HG02571 (cell line): ENCODE results near the gene PAGE2B.
"Not testable (repeated sequence)": the region's sequence is repeated elsewhere in the genome, so short reads cannot be mapped to it uniquely, and the experiment has no call there.

Experiments used
- ATAC-seq: cut with Tn5 transposase; IDR thresholded peaks from one replicate; pipeline ENCODE4 v1.9.1; 2021; ENCODE audit warnings: mild to moderate bottlenecking, moderate library complexity; ENCODE audit not compliant: unreplicated experiment

The PAGE2B gene

DNA sequence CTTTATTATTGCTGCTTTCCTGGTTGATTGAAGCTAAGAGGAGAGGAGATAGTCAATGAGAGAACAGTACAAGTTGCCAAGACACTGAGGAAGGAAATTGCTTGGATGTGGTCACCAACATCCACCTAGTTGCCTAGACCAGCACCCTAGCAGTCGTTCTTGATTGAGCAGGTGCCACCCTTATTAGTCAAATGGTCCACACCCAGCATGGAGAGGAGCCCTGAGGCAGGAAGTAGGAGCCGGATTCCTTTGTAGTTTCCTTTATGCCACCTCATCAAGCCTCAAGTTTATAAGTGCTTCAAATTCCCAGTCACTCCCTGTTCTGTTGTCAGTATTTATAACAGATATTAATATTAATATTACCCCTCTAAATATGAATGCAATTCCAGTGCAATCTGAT is 33.1 kb downstream of the PAGE2B start:
- no peak for ATAC-seq

GRCh38 chrX:55109306-55109705 is 34.5 kb downstream of the PAGE2B start:
- ATAC-seq = no peak

GRCh38 chrX:55111578-55112254 is 36.9 kb downstream of the PAGE2B start:
- ATAC-seq = no peak

DNA sequence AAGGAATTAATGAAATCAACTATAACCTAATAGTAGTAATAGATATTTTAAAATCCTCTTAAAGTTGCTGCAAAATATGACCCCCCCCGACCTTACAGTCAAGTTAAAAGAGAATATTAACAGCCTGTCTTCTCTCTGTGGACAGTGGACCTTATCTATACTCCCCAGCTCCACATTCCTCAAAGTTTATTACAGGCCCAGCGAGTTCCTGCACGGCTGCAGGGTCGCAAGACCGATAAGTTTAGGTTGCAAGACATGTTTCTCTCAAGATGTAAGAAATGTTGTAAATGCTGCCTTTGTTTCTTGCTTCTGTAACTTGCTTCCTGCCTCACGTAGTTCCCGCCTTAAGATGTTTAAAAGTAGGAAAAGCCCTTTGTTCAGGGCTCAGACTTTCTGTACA is 41.8 kb downstream of the PAGE2B start:
- ATAC-seq = not testable (repeated sequence)

- ATAC-seq = no peak
Measured at GRCh38 chrX:55118574-55118973, 43.7 kb downstream of the PAGE2B start.

DNA sequence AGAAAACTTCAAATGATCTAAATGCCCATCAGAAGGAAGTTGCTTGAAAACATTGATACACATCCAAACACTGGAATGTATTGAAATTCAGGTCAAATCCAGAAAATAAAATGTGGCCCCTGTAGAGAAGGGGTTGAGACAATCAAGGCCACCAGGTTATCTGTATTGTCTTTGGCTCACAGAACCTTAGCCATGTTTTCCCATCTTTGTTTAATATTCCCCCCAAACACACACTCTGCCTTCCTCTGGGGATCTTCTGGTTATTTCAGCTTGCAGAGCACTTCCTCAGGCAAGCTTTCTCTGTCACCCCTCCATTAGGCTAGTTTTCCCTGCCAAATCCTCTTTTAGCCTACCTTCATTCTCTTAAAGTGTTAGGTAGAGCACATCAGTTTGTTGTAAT is 44.4 kb downstream of the PAGE2B start:
- no peak for ATAC-seq

DNA sequence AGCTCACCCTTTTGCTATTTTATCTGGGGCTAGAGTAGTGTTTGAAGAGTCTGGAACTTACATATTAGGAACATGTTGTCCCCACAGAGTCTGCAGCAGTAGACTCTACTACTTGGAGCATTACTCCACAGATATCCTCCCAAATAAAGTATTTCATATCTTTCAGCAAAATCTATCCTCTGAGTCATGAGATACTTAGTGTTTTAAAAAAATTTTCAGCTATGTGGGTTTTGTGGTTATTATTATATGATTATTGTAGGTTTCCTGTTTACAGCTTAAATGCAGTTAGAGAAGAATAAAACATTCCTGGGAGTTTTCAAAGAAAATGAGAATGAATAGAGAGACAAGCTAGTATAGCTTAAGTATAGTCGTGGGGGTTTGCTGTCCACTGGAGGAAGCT is 44.9 kb downstream of the PAGE2B start:
- no peak for ATAC-seq

GRCh38 chrX:55120761-55121358 is 46.0 kb downstream of the PAGE2B start:
- no peak for ATAC-seq

- no peak for ATAC-seq
Measured at GRCh38 chrX:55123900-55124299, 49.1 kb downstream of the PAGE2B start.

GRCh38 chrX:55127692-55128091 is 52.9 kb downstream of the PAGE2B start:
- ATAC-seq = no peak
